ENCODE measurements around the gene ZC3H4.

DNA sequence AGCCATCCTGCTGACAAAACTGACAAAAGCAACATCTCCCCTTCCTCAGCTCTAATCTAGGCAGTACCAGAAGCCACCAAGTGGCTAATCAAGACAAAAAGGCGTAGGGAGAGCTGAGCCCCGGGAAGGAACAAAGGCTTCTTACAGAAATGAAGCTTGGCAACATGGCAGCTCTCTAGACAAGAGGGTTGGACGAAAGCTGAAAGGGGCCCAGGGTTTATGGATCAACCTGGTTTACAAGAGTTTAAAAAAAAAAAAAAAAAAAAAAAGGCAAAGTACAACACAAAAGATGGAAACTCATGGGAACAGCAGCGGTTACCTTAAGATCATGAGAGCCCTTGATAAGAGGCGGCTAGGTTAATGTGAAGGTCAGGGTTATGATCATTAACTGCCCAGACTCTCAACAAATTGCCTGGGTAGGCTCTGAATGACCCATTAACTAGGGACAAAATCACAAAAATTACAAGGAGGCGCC is 14.0 kb downstream of the ZC3H4 start:
- TF ChIP-seq GATA2 (IDR thresholded peaks at IDR 0.05; ENCODE audit: low read depth, low read length) (no peak), GATA3 (IDR thresholded peaks at IDR 0.05; ENCODE audit: low read depth, low read length) (no peak)
